Brain microvascular endothelial cell (primary cell): ENCODE results near the gene EP400.

Experiments used
- DNase-seq: peaks from one replicate; pipeline ENCODE4 v3.0.0-alpha.2; 2020
- H3K27ac ChIP-seq: fragments of 250-450 bp; sonication (Bioruptor Pico); 2 replicates; pipeline ENCODE4 v1.5.1; 2020; ENCODE audit warnings: mild to moderate bottlenecking, moderate library complexity
- H3K27me3 ChIP-seq: fragments of 250-450 bp; sonication (Bioruptor Pico); replicated peaks from 2 replicates; pipeline ENCODE4 v1.5.1; 2020; ENCODE audit warnings: mild to moderate bottlenecking
- H3K36me3 ChIP-seq: fragments of 250-450 bp; sonication (Bioruptor Pico); replicated peaks from 2 replicates; pipeline ENCODE4 v1.5.1; 2020; ENCODE audit warnings: mild to moderate bottlenecking
- H3K4me3 ChIP-seq: 2 replicates; pipeline ENCODE4 v1.5.1; 2011; ENCODE audit warnings: low read depth, mild to moderate bottlenecking, control low read depth, low read length, moderate library complexity
- in situ Hi-C: cut with HindIII; loops from 2 replicates; pipeline ENCODE4 v1.10.0; 2017; ENCODE audit warnings: low sequenced_read_pairs, low pct_ligation_motif_present
- TF ChIP-seq, protein P1 (sequence below): IDR thresholded peaks from 2 replicates; pipeline ENCODE4 v1.5.1; 2011; ENCODE audit warnings: low read depth, mild to moderate bottlenecking, moderate library complexity, low read length, control low read depth, inconsistent platforms; ENCODE audit errors: missing control alignments

The EP400 gene

GRCh38 chr12:132061641-132062430 lies 112.1 kb downstream of the EP400 start:
- TF ChIP-seq, protein P1, sequence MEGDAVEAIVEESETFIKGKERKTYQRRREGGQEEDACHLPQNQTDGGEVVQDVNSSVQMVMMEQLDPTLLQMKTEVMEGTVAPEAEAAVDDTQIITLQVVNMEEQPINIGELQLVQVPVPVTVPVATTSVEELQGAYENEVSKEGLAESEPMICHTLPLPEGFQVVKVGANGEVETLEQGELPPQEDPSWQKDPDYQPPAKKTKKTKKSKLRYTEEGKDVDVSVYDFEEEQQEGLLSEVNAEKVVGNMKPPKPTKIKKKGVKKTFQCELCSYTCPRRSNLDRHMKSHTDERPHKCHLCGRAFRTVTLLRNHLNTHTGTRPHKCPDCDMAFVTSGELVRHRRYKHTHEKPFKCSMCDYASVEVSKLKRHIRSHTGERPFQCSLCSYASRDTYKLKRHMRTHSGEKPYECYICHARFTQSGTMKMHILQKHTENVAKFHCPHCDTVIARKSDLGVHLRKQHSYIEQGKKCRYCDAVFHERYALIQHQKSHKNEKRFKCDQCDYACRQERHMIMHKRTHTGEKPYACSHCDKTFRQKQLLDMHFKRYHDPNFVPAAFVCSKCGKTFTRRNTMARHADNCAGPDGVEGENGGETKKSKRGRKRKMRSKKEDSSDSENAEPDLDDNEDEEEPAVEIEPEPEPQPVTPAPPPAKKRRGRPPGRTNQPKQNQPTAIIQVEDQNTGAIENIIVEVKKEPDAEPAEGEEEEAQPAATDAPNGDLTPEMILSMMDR, result no peak
- in situ Hi-C loops, result no loop called here
- Histone ChIP-seq H3K36me3 (peaks cover 36% of the 10 kb centered on the region), H3K4me3 (no peak overlapping the region), H3K27ac (no peak overlapping the region), H3K27me3 (no peaks in the 10 kb centered on the region)
- no peak for DNase-seq

- Histone ChIP-seq H3K27ac (no peak overlapping the region), H3K4me3 (no peak overlapping the region), H3K36me3 (peaks cover 31% of the 10 kb centered on the region), H3K27me3 (no peaks in the 10 kb centered on the region)
- TF ChIP-seq, protein P1, result no peak
- in situ Hi-C loops, result no loop called here
- no peak for DNase-seq
These were observed 112.7 kb downstream of the EP400 start for GRCh38 chr12:132062481-132062880.

DNA sequence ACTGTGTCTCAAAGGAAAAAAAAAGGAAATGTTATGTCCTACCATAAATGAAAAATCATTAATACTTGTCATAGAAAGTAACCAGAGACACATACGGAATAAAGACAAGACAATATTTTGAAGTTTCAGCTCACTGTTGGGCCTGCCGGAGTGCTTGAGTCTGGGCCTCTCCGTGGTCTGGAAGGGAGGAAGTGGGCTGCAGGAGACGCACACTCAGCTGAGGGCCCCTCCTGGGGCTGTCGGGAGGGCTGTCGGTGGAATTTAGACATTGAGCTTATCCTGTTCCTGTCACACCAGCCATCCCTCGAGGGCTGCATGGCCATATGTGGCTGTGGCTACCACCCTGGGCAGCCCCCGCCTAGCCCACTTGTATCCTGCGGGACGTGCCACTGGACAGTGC lies 113.7 kb downstream of the EP400 start:
- no peak for DNase-seq

DNA sequence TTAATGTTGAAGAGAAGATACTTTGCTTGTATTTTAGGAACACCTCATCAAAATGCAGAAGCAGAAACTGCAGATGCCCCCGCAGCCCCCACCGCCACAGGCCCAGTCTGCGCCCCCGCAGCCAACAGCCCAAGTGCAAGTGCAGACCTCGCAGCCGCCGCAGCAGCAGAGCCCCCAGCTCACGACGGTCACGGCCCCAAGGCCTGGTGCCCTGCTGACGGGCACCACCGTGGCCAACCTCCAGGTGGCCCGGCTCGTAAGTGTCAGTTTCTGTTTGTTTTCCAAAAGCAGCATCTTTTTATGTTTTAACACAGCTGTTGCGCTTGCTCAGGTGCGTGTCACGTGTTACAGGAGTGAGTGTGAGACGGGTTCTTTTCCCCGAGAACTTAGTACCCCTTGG lies 114.9 kb downstream of the EP400 start:
- Histone ChIP-seq H3K27me3 (no peaks in the 10 kb centered on the region), H3K36me3 (peaks cover 27% of the 10 kb centered on the region), H3K27ac (no peak overlapping the region), H3K4me3 (no peak overlapping the region)
- in situ Hi-C loops, result no loop called here
- no peak for DNase-seq
- TF ChIP-seq, protein P1, result no peak

More for the DNA sequence above, 113.7 kb downstream of the EP400 start:
- in situ Hi-C loops, result no loop called here
- no peaks in the 10 kb centered on the region for H3K27me3 ChIP-seq
- TF ChIP-seq, protein P1, result no peak
- no peak overlapping the region for H3K27ac ChIP-seq
- no peak overlapping the region for H3K4me3 ChIP-seq
- H3K36me3 ChIP-seq, result peaks cover 27% of the 10 kb centered on the region

- Histone ChIP-seq H3K27me3 (no peaks in the 10 kb centered on the region), H3K27ac (no peak overlapping the region), H3K4me3 (no peak overlapping the region), H3K36me3 (peaks cover 27% of the 10 kb centered on the region)
- in situ Hi-C loops, result no loop called here
- no peak for DNase-seq
- TF ChIP-seq, protein P1, result no peak
These were observed 115.5 kb downstream of the EP400 start for GRCh38 chr12:132065203-132065602.
